Body of pancreas (tissue), 4 donors: Measurements from ENCODE around the gene NOL9. TPM values are rescaled to one million over a fixed set of nuclear protein-coding genes. Genes with fewer than 3 reads are reported as not detected.

Experiments
- ATAC-seq: fragments of 150-250 bp; one replicate; pipeline ENCODE4 v1.9.1; 2016
- DNase-seq, 4 donors: peaks; one replicate each; pipeline ENCODE4 v3.0.0-alpha.2; 2019
- H3K27ac ChIP-seq, 4 donors: fragments of 200-600 bp; sonication (generic); 1 replicate in 3 of 4; 2 replicates in 1 of 4; pipeline versions ENCODE4 v1.5.1 to v1.6.1; 2016 to 2019; ENCODE audit warnings: mild to moderate bottlenecking in 1 of 4, mixed read lengths in 1 of 4, moderate library complexity in 1 of 4
- H3K27me3 ChIP-seq, 2 donors: fragments of 200-600 bp; sonication (generic); one replicate each; pipeline ENCODE4 v1.6.0; 2016; ENCODE audit warnings: mild to moderate bottlenecking in 1 of 2
- H3K36me3 ChIP-seq, 2 donors: fragments of 200-600 bp; sonication (generic); replicated peaks in 1 of 2; 2 replicates each; pipeline ENCODE4 v1.5.1; 2016; ENCODE audit warnings: low read depth in 2 of 2; ENCODE audit not compliant: insufficient read depth in 1 of 2
- H3K4me1 ChIP-seq: fragments of 200-600 bp; sonication (generic); one replicate; pipeline ENCODE4 v1.6.0; 2016
- H3K4me3 ChIP-seq, 2 donors: fragments of 200-600 bp; sonication (generic); 1 replicate in 1 of 2; 2 replicates in 1 of 2; pipeline ENCODE4 v1.5.1; 2016 to 2019
- H3K9me3 ChIP-seq, 3 donors: fragments of 200-600 bp; sonication (generic); 1 replicate in 2 of 3; 2 replicates in 1 of 3; pipeline ENCODE4 v1.5.1; 2016
- CTCF ChIP-seq, 7 experiments: fragments of 450-650 bp in 4 of 7; fragments of 200-600 bp in 3 of 7; sonication (generic) in 3 of 7; IDR thresholded peaks; one replicate each; pipeline ENCODE4 v1.5.1; 2016 to 2019; ENCODE audit warnings: antibody characterized with exemption in 7 of 7
- POLR2A ChIP-seq, 3 donors: fragments of 450-650 bp; IDR thresholded peaks; one replicate each; pipeline ENCODE4 v1.6.1; 2016; ENCODE audit warnings: antibody characterized with exemption in 3 of 3, mild to moderate bottlenecking in 2 of 3
- WGBS, 2 donors: methylation state at CpG; one replicate each; pipeline ENCODE4 v1.1.5; 2017; 5-methylcytosine and 5-hydroxymethylcytosine counted together
- intact Hi-C: fragments of 100-400 bp; cut with DNase I; formaldehyde crosslinking; loops from one replicate; pipeline ENCODE4 v1.15.1; 2023
- total RNA-seq, 2 donors: library from RNA; depleted of rRNA; stranded (reverse); fragments of >200 nt; gene quantifications; one replicate each; pipeline ENCODE4 v1.1.0, GENCODE V29; 2016

The NOL9 gene
- total RNA-seq, 2 donors from 2014 or later = 13.7 to 27.4 TPM

- peak in 2 of 4 donors; percentile 32 to 44 for DNase-seq
- Histone ChIP-seq H3K36me3 (no peaks in the 10 kb centered on the region), H3K4me3 (no peak overlapping the region), H3K4me1 (peaks cover 8% of the 10 kb centered on the region), H3K27ac (peak overlapping the region in 1 of 4 donors; percentile 11), H3K27me3 (no peaks in the 10 kb centered on the region), H3K9me3 (no peaks in the 10 kb centered on the region)
- intact Hi-C loops = no loop called here
- TF ChIP-seq POLR2A (IDR thresholded peaks at IDR 0.05) = no peak
- TF ChIP-seq CTCF (IDR thresholded peaks at IDR 0.05) = no peak
- WGBS, 2 donors = 67 to 68% methylated on average over 5 to 30 of the region's 31 CpGs
- ATAC-seq = no peak
Observed at GRCh38 chr1:6502000-6502891, 52.1 kb downstream of the NOL9 start.

GRCh38 chr1:6501279-6501813 lies 53.0 kb downstream of the NOL9 start:
- Histone ChIP-seq H3K4me3 (no peak overlapping the region), H3K27ac (peak overlapping the region in 1 of 4 donors; percentile 11), H3K36me3 (no peaks in the 10 kb centered on the region), H3K9me3 (no peaks in the 10 kb centered on the region), H3K27me3 (no peaks in the 10 kb centered on the region), H3K4me1 (peaks cover 15% of the 10 kb centered on the region)
- WGBS, 2 donors = 74 to 77% methylated on average over 10 of the region's 10 CpGs
- ATAC-seq = no peak
- no peak for DNase-seq
- intact Hi-C loops = no loop called here
- TF ChIP-seq CTCF (IDR thresholded peaks at IDR 0.05) (no peak), POLR2A (IDR thresholded peaks at IDR 0.05) (no peak)

- ATAC-seq = no peak
- intact Hi-C loops = no loop called here
- DNase-seq = no peak
Observed at GRCh38 chr1:6500544-6501278, 53.6 kb downstream of the NOL9 start.

GRCh38 chr1:6499296-6499695 lies 55.0 kb downstream of the NOL9 start:
- intact Hi-C loops = no loop called here
- no peaks in the 10 kb centered on the region for H3K27me3 ChIP-seq
- H3K9me3 ChIP-seq = no peaks in the 10 kb centered on the region
- no peak overlapping the region for H3K27ac ChIP-seq
- DNase-seq = no peak
- no peak overlapping the region for H3K4me3 ChIP-seq
- TF ChIP-seq CTCF (IDR thresholded peaks at IDR 0.05) = no peak
- no peak for TF ChIP-seq POLR2A (IDR thresholded peaks at IDR 0.05)
- WGBS, 2 donors = 67 to 82% methylated on average over 1 to 4 of the region's 4 CpGs
- ATAC-seq = no peak
- H3K36me3 ChIP-seq = no peaks in the 10 kb centered on the region
- peaks cover 17% of the 10 kb centered on the region for H3K4me1 ChIP-seq

More at GRCh38 chr1:6500544-6501278, 53.6 kb downstream of the NOL9 start:
- Histone ChIP-seq H3K27me3 (no peaks in the 10 kb centered on the region), H3K27ac (peak overlapping the region in 1 of 4 donors; percentile 11), H3K4me1 (peaks cover 17% of the 10 kb centered on the region), H3K9me3 (no peaks in the 10 kb centered on the region), H3K4me3 (no peak overlapping the region), H3K36me3 (no peaks in the 10 kb centered on the region)
- WGBS, 2 donors = 84 to 87% methylated on average over 24 of the region's 27 CpGs
- TF ChIP-seq CTCF (IDR thresholded peaks at IDR 0.05) (no peak), POLR2A (IDR thresholded peaks at IDR 0.05) (no peak)
